GM23338 (cell line): ENCODE data around the gene MAP3K10. TPM values are rescaled to one million over a fixed set of nuclear protein-coding genes. Genes with fewer than 3 reads are reported as not detected.

Experiments
- ATAC-seq: fragments of 200-7000 bp; cut with Tn5 transposase; 3 replicates; pipeline ENCODE4 v1.9.1; 2020
- DNase-seq: peaks from one replicate; pipeline ENCODE4 v3.0.0-alpha.2; 2015; ENCODE audit warnings: low spot score
- H2AFZ ChIP-seq: fragments of 200-600 bp; sonication (generic); 2 replicates; pipeline ENCODE4 v1.8.0; 2016; ENCODE audit warnings: antibody characterized with exemption, mild to moderate bottlenecking, moderate library complexity
- H3F3A ChIP-seq: fragments of 200-600 bp; sonication (generic); replicated peaks from 2 replicates; pipeline ENCODE4 v1.8.0; 2017; ENCODE audit warnings: antibody characterized with exemption, mixed run types, low read depth
- H3K27ac ChIP-seq: fragments of 200-600 bp; sonication (generic); 2 replicates; pipeline ENCODE4 v1.6.1; 2016; ENCODE audit warnings: low read depth
- H3K27me3 ChIP-seq: fragments of 200-600 bp; sonication (generic); 2 replicates; pipeline ENCODE4 v1.8.0; 2016; ENCODE audit warnings: mild to moderate bottlenecking, mixed run types, moderate library complexity; ENCODE audit not compliant: insufficient read depth
- H3K36me3 ChIP-seq: fragments of 200-600 bp; sonication (generic); 2 replicates; pipeline ENCODE4 v1.8.0; 2016; ENCODE audit warnings: mild to moderate bottlenecking; ENCODE audit not compliant: insufficient read depth
- H3K4me1 ChIP-seq: fragments of 200-600 bp; sonication (generic); 2 replicates; pipeline ENCODE4 v1.8.0; 2016; ENCODE audit warnings: mild to moderate bottlenecking, moderate library complexity; ENCODE audit not compliant: insufficient read depth
- H3K4me2 ChIP-seq: fragments of 200-600 bp; sonication (generic); 2 replicates; pipeline ENCODE4 v1.7.1; 2017; ENCODE audit warnings: mixed run types
- H3K4me3 ChIP-seq: fragments of 200-600 bp; sonication (generic); 2 replicates; pipeline ENCODE4 v1.6.1; 2016; ENCODE audit warnings: mixed run types
- H3K79me2 ChIP-seq: fragments of 200-600 bp; sonication (generic); replicated peaks from 2 replicates; pipeline ENCODE4 v1.8.0; 2017; ENCODE audit warnings: mild to moderate bottlenecking; ENCODE audit not compliant: insufficient read depth
- H3K9me2 ChIP-seq: fragments of 200-600 bp; sonication (generic); 2 replicates; pipeline ENCODE4 v1.8.0; 2017; ENCODE audit not compliant: insufficient read depth
- H4K20me1 ChIP-seq: fragments of 200-600 bp; sonication (generic); replicated peaks from 2 replicates; pipeline ENCODE4 v1.8.0; 2017; ENCODE audit warnings: mild to moderate bottlenecking; ENCODE audit not compliant: insufficient read depth
- H3K27ac Mint-ChIP-seq: 2 replicates; pipeline ENCODE4 v1.8.0; 2020; ENCODE audit warnings: inconsistent platforms, mild to moderate bottlenecking, moderate library complexity, mixed read lengths
- H3K27me3 Mint-ChIP-seq: 3 replicates; pipeline ENCODE4 v1.8.0; 2022; ENCODE audit warnings: low read depth, mild to moderate bottlenecking, moderate library complexity, mixed read lengths, inconsistent platforms; ENCODE audit not compliant: insufficient read depth, poor library complexity
- H3K36me3 Mint-ChIP-seq: 3 replicates; pipeline ENCODE4 v1.8.0; 2021; ENCODE audit warnings: low read depth, mild to moderate bottlenecking, inconsistent platforms, moderate library complexity, mixed read lengths
- H3K4me1 Mint-ChIP-seq: 3 replicates; pipeline ENCODE4 v1.8.0; 2020; ENCODE audit warnings: mild to moderate bottlenecking, inconsistent platforms, mixed read lengths
- H3K4me3 Mint-ChIP-seq: 3 replicates; pipeline ENCODE4 v1.8.0; 2021; ENCODE audit warnings: moderate library complexity, mild to moderate bottlenecking, inconsistent platforms, mixed read lengths
- H3K9me3 Mint-ChIP-seq: 3 replicates; pipeline ENCODE4 v1.8.0; 2020; ENCODE audit warnings: moderate library complexity, mild to moderate bottlenecking, inconsistent platforms, mixed read lengths
- CREB1 ChIP-seq: fragments of 250-450 bp; sonication (Bioruptor Pico); IDR thresholded peaks from 2 replicates; pipeline ENCODE4 v1.5.0; 2020; ENCODE audit warnings: low read depth, mild to moderate bottlenecking, moderate library complexity
- EZH2phosphoT487 ChIP-seq: fragments of 200-600 bp; sonication (generic); IDR thresholded peaks from one replicate; pipeline ENCODE4 v1.8.1; 2018; ENCODE audit warnings: antibody characterized with exemption; ENCODE audit not compliant: unreplicated experiment
- NANOG ChIP-seq: IDR thresholded peaks from 2 replicates; pipeline ENCODE4 v1.6.1; 2016; ENCODE audit warnings: antibody characterized with exemption, borderline replicate concordance
- POLR2AphosphoS5 ChIP-seq: IDR thresholded peaks from 2 replicates; pipeline ENCODE4 v1.6.1; 2016; ENCODE audit warnings: antibody characterized with exemption, low read depth
- STAT1 ChIP-seq: IDR thresholded peaks from one replicate; pipeline ENCODE4 v1.6.1; 2016; ENCODE audit warnings: antibody characterized with exemption; ENCODE audit not compliant: unreplicated experiment
- ZNF331 ChIP-seq: fragments of 250-450 bp; sonication (Bioruptor Pico); IDR thresholded peaks from 2 replicates; pipeline ENCODE4 v1.5.0; 2020; ENCODE audit warnings: low read depth, mild to moderate bottlenecking, moderate library complexity
- polyA plus RNA-seq: library from polyadenylated mRNA; unstranded; fragments of >200 nt; fragmentation: Nextera tagmentation; extraction: Ambion mirVana; gene quantifications from 2 replicates; pipeline ENCODE4 v1.2.1, GENCODE V29; 2016
- total RNA-seq: library from RNA; depleted of rRNA; stranded (reverse); fragments of >200 nt; shearing (Covaris generic); gene quantifications from 2 replicates; pipeline ENCODE4 v1.2.3, GENCODE V29; 2014
- TF ChIP-seq, protein P1 (sequence below), 2 experiments: fragments of 200-600 bp in 1 of 2; sonication (generic) in 1 of 2; conservative IDR thresholded peaks; 2 replicates each; pipeline versions ENCODE4 v1.5.1 to v1.6.1; 2016 to 2017; ENCODE audit warnings: antibody characterized with exemption in 2 of 2, low read depth in 2 of 2, mild to moderate bottlenecking in 2 of 2, moderate library complexity in 1 of 2
- TF ChIP-seq, protein P2 (sequence below): fragments of 250-450 bp; sonication (Bioruptor Pico); IDR thresholded peaks from 2 replicates; pipeline ENCODE4 v1.5.0; 2020; ENCODE audit warnings: mild to moderate bottlenecking, moderate library complexity
- TF ChIP-seq, protein P3 (sequence below): IDR thresholded peaks from one replicate; pipeline ENCODE4 v1.6.1; 2018; ENCODE audit warnings: antibody characterized with exemption; ENCODE audit not compliant: unreplicated experiment

MAP3K10 gene
- total and polyA plus RNA-seq, 2 experiments from 2014 or later, result 5.9 to 13.7 TPM

DNA sequence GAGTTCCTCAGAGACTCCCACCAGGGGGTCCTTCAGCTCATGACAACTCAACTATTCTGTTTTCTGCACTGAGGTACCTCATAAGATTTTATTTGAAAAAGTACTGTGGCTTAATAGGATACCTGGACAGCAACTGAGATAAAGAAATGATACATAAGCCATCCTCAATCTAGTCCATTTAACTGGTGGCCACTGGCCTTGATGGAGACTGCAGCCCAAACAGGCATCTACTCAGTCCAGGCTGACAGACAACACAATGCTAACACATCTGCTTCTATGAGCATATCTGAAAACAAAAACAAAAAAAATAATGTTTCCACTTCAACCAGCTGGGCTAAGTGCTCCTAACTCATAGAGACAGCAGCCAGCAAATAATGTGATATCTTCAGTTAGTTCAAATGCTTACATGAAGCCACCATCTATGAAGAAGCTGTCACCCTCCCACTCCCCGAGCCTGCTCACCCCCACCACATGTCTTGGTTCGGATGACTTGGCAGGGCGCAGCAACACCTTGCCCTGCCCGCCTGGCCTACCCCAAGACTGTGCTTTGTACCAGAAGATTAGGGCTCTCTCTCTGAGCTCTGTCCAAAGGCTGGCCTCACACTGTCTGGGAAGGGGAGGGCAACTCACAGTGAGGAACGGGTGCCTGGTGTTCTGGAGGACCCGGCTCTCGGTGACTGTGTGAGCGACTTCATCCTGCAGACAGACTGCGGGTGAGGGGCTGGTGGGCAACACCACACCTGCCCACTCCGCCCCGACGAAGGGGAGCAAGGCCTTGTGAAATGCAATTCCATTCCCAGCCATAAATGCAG, 48.4 kb downstream of the MAP3K10 start:
- Mint-ChIP-seq H3K4me3 (no peak overlapping the region), H3K36me3 (peaks cover 27% of the 10 kb centered on the region), H3K9me3 (no peaks in the 10 kb centered on the region), H3K4me1 (no peaks in the 10 kb centered on the region), H3K27me3 (peaks cover 6% of the 10 kb centered on the region), H3K27ac (no peak overlapping the region)
- TF ChIP-seq POLR2AphosphoS5 (no peak), CREB1 (no peak), NANOG (no peak), EZH2phosphoT487 (no peak), STAT1 (no peak), ZNF331 (no peak)
- TF ChIP-seq, protein P1, sequence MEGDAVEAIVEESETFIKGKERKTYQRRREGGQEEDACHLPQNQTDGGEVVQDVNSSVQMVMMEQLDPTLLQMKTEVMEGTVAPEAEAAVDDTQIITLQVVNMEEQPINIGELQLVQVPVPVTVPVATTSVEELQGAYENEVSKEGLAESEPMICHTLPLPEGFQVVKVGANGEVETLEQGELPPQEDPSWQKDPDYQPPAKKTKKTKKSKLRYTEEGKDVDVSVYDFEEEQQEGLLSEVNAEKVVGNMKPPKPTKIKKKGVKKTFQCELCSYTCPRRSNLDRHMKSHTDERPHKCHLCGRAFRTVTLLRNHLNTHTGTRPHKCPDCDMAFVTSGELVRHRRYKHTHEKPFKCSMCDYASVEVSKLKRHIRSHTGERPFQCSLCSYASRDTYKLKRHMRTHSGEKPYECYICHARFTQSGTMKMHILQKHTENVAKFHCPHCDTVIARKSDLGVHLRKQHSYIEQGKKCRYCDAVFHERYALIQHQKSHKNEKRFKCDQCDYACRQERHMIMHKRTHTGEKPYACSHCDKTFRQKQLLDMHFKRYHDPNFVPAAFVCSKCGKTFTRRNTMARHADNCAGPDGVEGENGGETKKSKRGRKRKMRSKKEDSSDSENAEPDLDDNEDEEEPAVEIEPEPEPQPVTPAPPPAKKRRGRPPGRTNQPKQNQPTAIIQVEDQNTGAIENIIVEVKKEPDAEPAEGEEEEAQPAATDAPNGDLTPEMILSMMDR (conservative IDR thresholded peaks at IDR 0.05; ENCODE audit: low read depth in 2 of 2), result no peak
- TF ChIP-seq, protein P2, sequence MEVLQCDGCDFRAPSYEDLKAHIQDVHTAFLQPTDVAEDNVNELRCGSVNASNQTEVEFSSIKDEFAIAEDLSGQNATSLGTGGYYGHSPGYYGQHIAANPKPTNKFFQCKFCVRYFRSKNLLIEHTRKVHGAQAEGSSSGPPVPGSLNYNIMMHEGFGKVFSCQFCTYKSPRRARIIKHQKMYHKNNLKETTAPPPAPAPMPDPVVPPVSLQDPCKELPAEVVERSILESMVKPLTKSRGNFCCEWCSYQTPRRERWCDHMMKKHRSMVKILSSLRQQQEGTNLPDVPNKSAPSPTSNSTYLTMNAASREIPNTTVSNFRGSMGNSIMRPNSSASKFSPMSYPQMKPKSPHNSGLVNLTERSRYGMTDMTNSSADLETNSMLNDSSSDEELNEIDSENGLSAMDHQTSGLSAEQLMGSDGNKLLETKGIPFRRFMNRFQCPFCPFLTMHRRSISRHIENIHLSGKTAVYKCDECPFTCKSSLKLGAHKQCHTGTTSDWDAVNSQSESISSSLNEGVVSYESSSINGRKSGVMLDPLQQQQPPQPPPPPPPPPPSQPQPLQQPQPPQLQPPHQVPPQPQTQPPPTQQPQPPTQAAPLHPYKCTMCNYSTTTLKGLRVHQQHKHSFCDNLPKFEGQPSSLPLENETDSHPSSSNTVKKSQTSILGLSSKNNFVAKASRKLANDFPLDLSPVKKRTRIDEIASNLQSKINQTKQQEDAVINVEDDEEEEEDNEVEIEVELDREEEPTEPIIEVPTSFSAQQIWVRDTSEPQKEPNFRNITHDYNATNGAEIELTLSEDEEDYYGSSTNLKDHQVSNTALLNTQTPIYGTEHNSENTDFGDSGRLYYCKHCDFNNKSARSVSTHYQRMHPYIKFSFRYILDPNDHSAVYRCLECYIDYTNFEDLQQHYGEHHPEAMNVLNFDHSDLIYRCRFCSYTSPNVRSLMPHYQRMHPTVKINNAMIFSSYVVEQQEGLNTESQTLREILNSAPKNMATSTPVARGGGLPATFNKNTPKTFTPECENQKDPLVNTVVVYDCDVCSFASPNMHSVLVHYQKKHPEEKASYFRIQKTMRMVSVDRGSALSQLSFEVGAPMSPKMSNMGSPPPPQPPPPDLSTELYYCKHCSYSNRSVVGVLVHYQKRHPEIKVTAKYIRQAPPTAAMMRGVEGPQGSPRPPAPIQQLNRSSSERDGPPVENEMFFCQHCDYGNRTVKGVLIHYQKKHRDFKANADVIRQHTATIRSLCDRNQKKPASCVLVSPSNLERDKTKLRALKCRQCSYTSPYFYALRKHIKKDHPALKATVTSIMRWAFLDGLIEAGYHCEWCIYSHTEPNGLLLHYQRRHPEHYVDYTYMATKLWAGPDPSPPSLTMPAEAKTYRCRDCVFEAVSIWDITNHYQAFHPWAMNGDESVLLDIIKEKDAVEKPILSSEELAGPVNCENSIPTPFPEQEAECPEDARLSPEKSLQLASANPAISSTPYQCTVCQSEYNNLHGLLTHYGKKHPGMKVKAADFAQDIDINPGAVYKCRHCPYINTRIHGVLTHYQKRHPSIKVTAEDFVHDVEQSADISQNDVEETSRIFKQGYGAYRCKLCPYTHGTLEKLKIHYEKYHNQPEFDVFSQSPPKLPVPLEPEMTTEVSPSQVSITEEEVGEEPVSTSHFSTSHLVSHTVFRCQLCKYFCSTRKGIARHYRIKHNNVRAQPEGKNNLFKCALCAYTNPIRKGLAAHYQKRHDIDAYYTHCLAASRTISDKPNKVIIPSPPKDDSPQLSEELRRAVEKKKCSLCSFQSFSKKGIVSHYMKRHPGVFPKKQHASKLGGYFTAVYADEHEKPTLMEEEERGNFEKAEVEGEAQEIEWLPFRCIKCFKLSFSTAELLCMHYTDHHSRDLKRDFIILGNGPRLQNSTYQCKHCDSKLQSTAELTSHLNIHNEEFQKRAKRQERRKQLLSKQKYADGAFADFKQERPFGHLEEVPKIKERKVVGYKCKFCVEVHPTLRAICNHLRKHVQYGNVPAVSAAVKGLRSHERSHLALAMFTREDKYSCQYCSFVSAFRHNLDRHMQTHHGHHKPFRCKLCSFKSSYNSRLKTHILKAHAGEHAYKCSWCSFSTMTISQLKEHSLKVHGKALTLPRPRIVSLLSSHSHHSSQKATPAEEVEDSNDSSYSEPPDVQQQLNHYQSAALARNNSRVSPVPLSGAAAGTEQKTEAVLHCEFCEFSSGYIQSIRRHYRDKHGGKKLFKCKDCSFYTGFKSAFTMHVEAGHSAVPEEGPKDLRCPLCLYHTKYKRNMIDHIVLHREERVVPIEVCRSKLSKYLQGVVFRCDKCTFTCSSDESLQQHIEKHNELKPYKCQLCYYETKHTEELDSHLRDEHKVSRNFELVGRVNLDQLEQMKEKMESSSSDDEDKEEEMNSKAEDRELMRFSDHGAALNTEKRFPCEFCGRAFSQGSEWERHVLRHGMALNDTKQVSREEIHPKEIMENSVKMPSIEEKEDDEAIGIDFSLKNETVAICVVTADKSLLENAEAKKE, result no peak
- TF ChIP-seq, protein P3, sequence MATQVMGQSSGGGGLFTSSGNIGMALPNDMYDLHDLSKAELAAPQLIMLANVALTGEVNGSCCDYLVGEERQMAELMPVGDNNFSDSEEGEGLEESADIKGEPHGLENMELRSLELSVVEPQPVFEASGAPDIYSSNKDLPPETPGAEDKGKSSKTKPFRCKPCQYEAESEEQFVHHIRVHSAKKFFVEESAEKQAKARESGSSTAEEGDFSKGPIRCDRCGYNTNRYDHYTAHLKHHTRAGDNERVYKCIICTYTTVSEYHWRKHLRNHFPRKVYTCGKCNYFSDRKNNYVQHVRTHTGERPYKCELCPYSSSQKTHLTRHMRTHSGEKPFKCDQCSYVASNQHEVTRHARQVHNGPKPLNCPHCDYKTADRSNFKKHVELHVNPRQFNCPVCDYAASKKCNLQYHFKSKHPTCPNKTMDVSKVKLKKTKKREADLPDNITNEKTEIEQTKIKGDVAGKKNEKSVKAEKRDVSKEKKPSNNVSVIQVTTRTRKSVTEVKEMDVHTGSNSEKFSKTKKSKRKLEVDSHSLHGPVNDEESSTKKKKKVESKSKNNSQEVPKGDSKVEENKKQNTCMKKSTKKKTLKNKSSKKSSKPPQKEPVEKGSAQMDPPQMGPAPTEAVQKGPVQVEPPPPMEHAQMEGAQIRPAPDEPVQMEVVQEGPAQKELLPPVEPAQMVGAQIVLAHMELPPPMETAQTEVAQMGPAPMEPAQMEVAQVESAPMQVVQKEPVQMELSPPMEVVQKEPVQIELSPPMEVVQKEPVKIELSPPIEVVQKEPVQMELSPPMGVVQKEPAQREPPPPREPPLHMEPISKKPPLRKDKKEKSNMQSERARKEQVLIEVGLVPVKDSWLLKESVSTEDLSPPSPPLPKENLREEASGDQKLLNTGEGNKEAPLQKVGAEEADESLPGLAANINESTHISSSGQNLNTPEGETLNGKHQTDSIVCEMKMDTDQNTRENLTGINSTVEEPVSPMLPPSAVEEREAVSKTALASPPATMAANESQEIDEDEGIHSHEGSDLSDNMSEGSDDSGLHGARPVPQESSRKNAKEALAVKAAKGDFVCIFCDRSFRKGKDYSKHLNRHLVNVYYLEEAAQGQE, result no peak
- Histone ChIP-seq H4K20me1 (peaks cover 6% of the 10 kb centered on the region; the same call in 1 of the 2 replicates), H2AFZ (no peak overlapping the region), H3K4me2 (no peak overlapping the region), H3K4me3 (no peak overlapping the region), H3K27ac (no peak overlapping the region), H3K4me1 (no peaks in the 10 kb centered on the region), H3K36me3 (no peaks in the 10 kb centered on the region; the same call in 1 of the 2 replicates), H3K79me2 (no peaks in the 10 kb centered on the region), H3K27me3 (no peaks in the 10 kb centered on the region), H3F3A (no peaks in the 10 kb centered on the region), H3K9me2 (no peaks in the 10 kb centered on the region)
- no peak for ATAC-seq
- DNase-seq, result no peak
